Thyroid gland (tissue), 4 donors: ENCODE results near the gene A1CF.

Experiments
- POLR2A ChIP-seq, 2 donors: fragments of 450-650 bp; IDR thresholded peaks; one replicate each; pipeline ENCODE4 v1.6.1; 2017; ENCODE audit warnings: antibody characterized with exemption in 2 of 2, mild to moderate bottlenecking in 2 of 2, moderate library complexity in 1 of 2
- TF ChIP-seq, protein P1 (sequence below), 6 experiments: fragments of 200-600 bp in 3 of 6; fragments of 450-650 bp in 3 of 6; sonication (generic) in 3 of 6; IDR thresholded peaks; one replicate each; pipeline ENCODE4 v1.5.1; 2016 to 2019; ENCODE audit warnings: antibody characterized with exemption in 6 of 6, mild to moderate bottlenecking in 2 of 6, inconsistent platforms in 1 of 6, moderate library complexity in 1 of 6

DNA sequence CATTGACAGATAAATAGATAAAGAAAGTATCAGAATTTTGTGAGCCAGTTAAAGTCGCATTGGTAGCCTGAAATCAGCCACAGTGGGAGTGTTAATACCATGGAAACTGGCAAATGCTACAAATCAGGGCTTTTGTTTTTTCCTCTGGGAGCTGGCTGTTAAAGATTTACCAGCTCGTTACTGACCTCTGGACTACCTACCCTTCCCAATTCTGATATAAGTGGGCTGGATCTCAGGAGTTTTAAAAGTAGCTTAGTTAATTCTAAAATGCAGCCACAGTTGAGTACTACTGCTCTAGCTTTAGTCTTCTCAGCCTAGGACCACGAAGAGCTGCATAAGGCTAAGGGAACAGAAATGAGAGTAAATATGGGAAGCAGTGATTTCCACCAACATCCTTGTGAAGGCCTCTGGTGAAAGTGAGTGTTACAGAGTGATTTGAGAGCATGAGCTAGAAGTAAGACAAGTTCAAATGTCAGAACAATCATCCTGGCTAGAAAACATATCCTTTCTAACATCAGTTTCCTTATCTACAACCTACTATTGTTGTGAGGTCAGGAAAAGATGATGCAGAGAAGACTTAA lies 53.2 kb downstream of the A1CF start:
- TF ChIP-seq, protein P1, sequence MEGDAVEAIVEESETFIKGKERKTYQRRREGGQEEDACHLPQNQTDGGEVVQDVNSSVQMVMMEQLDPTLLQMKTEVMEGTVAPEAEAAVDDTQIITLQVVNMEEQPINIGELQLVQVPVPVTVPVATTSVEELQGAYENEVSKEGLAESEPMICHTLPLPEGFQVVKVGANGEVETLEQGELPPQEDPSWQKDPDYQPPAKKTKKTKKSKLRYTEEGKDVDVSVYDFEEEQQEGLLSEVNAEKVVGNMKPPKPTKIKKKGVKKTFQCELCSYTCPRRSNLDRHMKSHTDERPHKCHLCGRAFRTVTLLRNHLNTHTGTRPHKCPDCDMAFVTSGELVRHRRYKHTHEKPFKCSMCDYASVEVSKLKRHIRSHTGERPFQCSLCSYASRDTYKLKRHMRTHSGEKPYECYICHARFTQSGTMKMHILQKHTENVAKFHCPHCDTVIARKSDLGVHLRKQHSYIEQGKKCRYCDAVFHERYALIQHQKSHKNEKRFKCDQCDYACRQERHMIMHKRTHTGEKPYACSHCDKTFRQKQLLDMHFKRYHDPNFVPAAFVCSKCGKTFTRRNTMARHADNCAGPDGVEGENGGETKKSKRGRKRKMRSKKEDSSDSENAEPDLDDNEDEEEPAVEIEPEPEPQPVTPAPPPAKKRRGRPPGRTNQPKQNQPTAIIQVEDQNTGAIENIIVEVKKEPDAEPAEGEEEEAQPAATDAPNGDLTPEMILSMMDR (IDR thresholded peaks at IDR 0.05) = no peak
- no peak for TF ChIP-seq POLR2A (IDR thresholded peaks at IDR 0.05)
